SK-N-SH treated with all-trans-retinoic acid at 6 μM for 48 hours (cell line): ENCODE results near the gene SCYGR1.

Source experiments
- ATAC-seq: fragments of 200-7000 bp; cut with Tn5 transposase; 3 replicates; pipeline ENCODE4 v1.9.1; 2020; ENCODE audit warnings: mild to moderate bottlenecking, moderate library complexity
- ARNTL ChIP-seq: fragments of 450-650 bp; formaldehyde crosslinking; IDR thresholded peaks from 2 replicates; pipeline ENCODE4 v1.5.0; 2020; ENCODE audit warnings: low read depth, mild to moderate bottlenecking, moderate library complexity, borderline replicate concordance
- BACH2 ChIP-seq: fragments of 250-450 bp; sonication (Bioruptor Pico); IDR thresholded peaks from 2 replicates; pipeline ENCODE4 v1.9.0; 2021; ENCODE audit warnings: mild to moderate bottlenecking, borderline replicate concordance
- CREB5 ChIP-seq: fragments of 250-450 bp; sonication (Bioruptor Pico); IDR thresholded peaks from 2 replicates; pipeline ENCODE4 v1.5.1; 2020; ENCODE audit warnings: low read depth, mild to moderate bottlenecking, moderate library complexity
- CSDC2 ChIP-seq: fragments of 250-450 bp; sonication (Bioruptor Pico); IDR thresholded peaks from 2 replicates; pipeline ENCODE4 v1.5.0; 2020; ENCODE audit warnings: mild to moderate bottlenecking, moderate library complexity
- GLIS3 ChIP-seq: fragments of 250-450 bp; sonication (Bioruptor Pico); IDR thresholded peaks from 2 replicates; pipeline ENCODE4 v1.5.0; 2020; ENCODE audit warnings: mild to moderate bottlenecking, moderate library complexity
- ISL1 ChIP-seq: fragments of 250-450 bp; sonication (Bioruptor Pico); IDR thresholded peaks from 2 replicates; pipeline ENCODE4 v2.1.2; 2022; ENCODE audit warnings: mild to moderate bottlenecking, moderate library complexity
- OSR1 ChIP-seq: fragments of 250-450 bp; sonication (Bioruptor Pico); IDR thresholded peaks from 2 replicates; pipeline ENCODE4 v1.8.0; 2022; ENCODE audit warnings: moderate library complexity, mild to moderate bottlenecking, inconsistent platforms
- PPARA ChIP-seq: fragments of 250-450 bp; sonication (Bioruptor Pico); IDR thresholded peaks from 2 replicates; pipeline ENCODE4 v1.5.0; 2020; ENCODE audit warnings: mild to moderate bottlenecking, borderline replicate concordance
- RARB ChIP-seq: fragments of 250-450 bp; sonication (Bioruptor Pico); IDR thresholded peaks from 2 replicates; pipeline ENCODE4 v1.8.0; 2021; ENCODE audit warnings: mild to moderate bottlenecking, moderate library complexity
- SNAI2 ChIP-seq: fragments of 250-450 bp; sonication (Bioruptor Pico); IDR thresholded peaks from 2 replicates; pipeline ENCODE4 v1.5.0; 2020; ENCODE audit warnings: mild to moderate bottlenecking, moderate library complexity
- TCF4 ChIP-seq: fragments of 250-450 bp; sonication (Bioruptor Pico); IDR thresholded peaks from 2 replicates; pipeline ENCODE4 v1.8.0; 2021; ENCODE audit warnings: mild to moderate bottlenecking, moderate library complexity, borderline replicate concordance
- TOX ChIP-seq: fragments of 250-450 bp; sonication (Bioruptor Pico); IDR thresholded peaks from 2 replicates; pipeline ENCODE4 v1.8.0; 2021; ENCODE audit warnings: mild to moderate bottlenecking, moderate library complexity, borderline replicate concordance
- TSHZ2 ChIP-seq: fragments of 250-450 bp; sonication (Bioruptor Pico); IDR thresholded peaks from 2 replicates; pipeline ENCODE4 v1.5.0; 2020; ENCODE audit warnings: mild to moderate bottlenecking, moderate library complexity
- ZC3H10 ChIP-seq: fragments of 250-450 bp; sonication (Bioruptor Pico); IDR thresholded peaks from 2 replicates; pipeline ENCODE4 v1.5.1; 2021; ENCODE audit warnings: mild to moderate bottlenecking, moderate library complexity
- ZFP3 ChIP-seq: fragments of 250-450 bp; sonication (Bioruptor Pico); IDR thresholded peaks from 2 replicates; pipeline ENCODE4 v1.5.0; 2020; ENCODE audit warnings: mild to moderate bottlenecking, moderate library complexity
- ZFP30 ChIP-seq: fragments of 450-650 bp; formaldehyde crosslinking; IDR thresholded peaks from 2 replicates; pipeline ENCODE4 v1.5.0; 2022; ENCODE audit warnings: mild to moderate bottlenecking, moderate library complexity
- ZNF565 ChIP-seq: fragments of 450-650 bp; formaldehyde crosslinking; conservative IDR thresholded peaks from 2 replicates; pipeline ENCODE4 v1.5.0; 2020; ENCODE audit warnings: low read depth, mild to moderate bottlenecking, moderate library complexity
- ZNF70 ChIP-seq: fragments of 450-650 bp; formaldehyde crosslinking; IDR thresholded peaks from 2 replicates; pipeline ENCODE4 v1.5.0; 2020; ENCODE audit warnings: mild to moderate bottlenecking, moderate library complexity
- ZNF8 ChIP-seq: fragments of 450-650 bp; formaldehyde crosslinking; IDR thresholded peaks from 2 replicates; pipeline ENCODE4 v1.5.0; 2020; ENCODE audit warnings: mild to moderate bottlenecking, moderate library complexity
- TF ChIP-seq, protein P1 (sequence below): fragments of 250-450 bp; sonication (Bioruptor Pico); IDR thresholded peaks from 2 replicates; pipeline ENCODE4 v1.8.0; 2020; ENCODE audit warnings: mild to moderate bottlenecking, moderate library complexity, borderline replicate concordance
- TF ChIP-seq, protein P2 (sequence below): fragments of 250-450 bp; sonication (Bioruptor Pico); IDR thresholded peaks from 2 replicates; pipeline ENCODE4 v1.8.0; 2021; ENCODE audit warnings: low read depth, mild to moderate bottlenecking, moderate library complexity, borderline replicate concordance
- TF ChIP-seq, protein P3 (sequence below): fragments of 250-450 bp; sonication (Bioruptor Pico); IDR thresholded peaks from 2 replicates; pipeline ENCODE4 v1.5.1; 2021; ENCODE audit warnings: mild to moderate bottlenecking, moderate library complexity

Gene SCYGR1

GRCh38 chr2:227402959-227403358 lies 15.2 kb upstream of the SCYGR1 start:
- no peak for ATAC-seq
- TF ChIP-seq RARB = no peak
- TF ChIP-seq ZFP30 = no peak
- TF ChIP-seq ZFP3 (CRISPR knock-in tag) = no peak
- TF ChIP-seq CREB5 (CRISPR knock-in tag) = no peak
- no peak for TF ChIP-seq BACH2 (CRISPR knock-in tag)
- no peak for TF ChIP-seq TSHZ2 (CRISPR knock-in tag)
- no peak for TF ChIP-seq GLIS3 (CRISPR knock-in tag)
- TF ChIP-seq CSDC2 (CRISPR knock-in tag) = no peak
- TF ChIP-seq OSR1 (CRISPR knock-in tag) = no peak
- TF ChIP-seq ZNF565 (CRISPR knock-in tag) = no peak
- TF ChIP-seq, protein P1, sequence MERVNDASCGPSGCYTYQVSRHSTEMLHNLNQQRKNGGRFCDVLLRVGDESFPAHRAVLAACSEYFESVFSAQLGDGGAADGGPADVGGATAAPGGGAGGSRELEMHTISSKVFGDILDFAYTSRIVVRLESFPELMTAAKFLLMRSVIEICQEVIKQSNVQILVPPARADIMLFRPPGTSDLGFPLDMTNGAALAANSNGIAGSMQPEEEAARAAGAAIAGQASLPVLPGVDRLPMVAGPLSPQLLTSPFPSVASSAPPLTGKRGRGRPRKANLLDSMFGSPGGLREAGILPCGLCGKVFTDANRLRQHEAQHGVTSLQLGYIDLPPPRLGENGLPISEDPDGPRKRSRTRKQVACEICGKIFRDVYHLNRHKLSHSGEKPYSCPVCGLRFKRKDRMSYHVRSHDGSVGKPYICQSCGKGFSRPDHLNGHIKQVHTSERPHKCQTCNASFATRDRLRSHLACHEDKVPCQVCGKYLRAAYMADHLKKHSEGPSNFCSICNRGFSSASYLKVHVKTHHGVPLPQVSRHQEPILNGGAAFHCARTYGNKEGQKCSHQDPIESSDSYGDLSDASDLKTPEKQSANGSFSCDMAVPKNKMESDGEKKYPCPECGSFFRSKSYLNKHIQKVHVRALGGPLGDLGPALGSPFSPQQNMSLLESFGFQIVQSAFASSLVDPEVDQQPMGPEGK = no peak
- TF ChIP-seq ARNTL (CRISPR knock-in tag) = no peak
- TF ChIP-seq PPARA (CRISPR knock-in tag) = no peak
- TF ChIP-seq, protein P2, sequence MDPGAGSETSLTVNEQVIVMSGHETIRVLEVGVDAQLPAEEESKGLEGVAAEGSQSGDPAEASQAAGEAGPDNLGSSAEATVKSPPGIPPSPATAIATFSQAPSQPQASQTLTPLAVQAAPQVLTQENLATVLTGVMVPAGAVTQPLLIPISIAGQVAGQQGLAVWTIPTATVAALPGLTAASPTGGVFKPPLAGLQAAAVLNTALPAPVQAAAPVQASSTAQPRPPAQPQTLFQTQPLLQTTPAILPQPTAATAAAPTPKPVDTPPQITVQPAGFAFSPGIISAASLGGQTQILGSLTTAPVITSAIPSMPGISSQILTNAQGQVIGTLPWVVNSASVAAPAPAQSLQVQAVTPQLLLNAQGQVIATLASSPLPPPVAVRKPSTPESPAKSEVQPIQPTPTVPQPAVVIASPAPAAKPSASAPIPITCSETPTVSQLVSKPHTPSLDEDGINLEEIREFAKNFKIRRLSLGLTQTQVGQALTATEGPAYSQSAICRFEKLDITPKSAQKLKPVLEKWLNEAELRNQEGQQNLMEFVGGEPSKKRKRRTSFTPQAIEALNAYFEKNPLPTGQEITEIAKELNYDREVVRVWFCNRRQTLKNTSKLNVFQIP (CRISPR knock-in tag) = no peak
- TF ChIP-seq ISL1 = no peak
- no peak for TF ChIP-seq ZNF8 (CRISPR knock-in tag)
- TF ChIP-seq TCF4 (CRISPR knock-in tag) = no peak
- TF ChIP-seq ZNF70 = no peak
- TF ChIP-seq, all 23 proteins: peak for 0

GRCh38 chr2:227402321-227402720 lies 14.6 kb upstream of the SCYGR1 start:
- TF ChIP-seq, protein P1 = no peak
- no peak for TF ChIP-seq TCF4 (CRISPR knock-in tag)
- TF ChIP-seq PPARA (CRISPR knock-in tag) = no peak
- no peak for TF ChIP-seq ZFP30
- TF ChIP-seq ZNF565 (CRISPR knock-in tag) = no peak
- no peak for ATAC-seq

DNA sequence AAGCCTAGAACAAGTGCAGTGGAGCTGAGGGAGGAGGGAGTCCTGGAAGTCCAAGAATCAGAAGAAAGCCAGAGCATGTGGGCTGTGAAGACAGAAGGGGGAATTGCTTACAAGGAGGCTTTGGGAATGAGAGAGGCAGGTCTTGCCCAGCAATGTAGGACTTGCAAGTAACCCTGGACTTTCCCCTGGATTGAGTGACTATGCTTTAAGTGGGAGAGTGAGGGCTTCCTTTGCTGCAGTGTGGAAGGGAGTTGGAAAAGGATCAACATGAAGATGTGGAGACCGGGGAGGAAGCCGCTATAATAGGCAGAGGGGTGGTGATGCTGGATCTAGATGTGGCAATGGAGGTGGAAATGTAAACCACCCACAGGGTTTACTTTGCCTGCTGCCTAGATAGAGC lies 13.8 kb upstream of the SCYGR1 start:
- TF ChIP-seq BACH2 (CRISPR knock-in tag) (no peak), TSHZ2 (CRISPR knock-in tag) (no peak), ZNF70 (no peak), TOX (no peak), ZNF8 (CRISPR knock-in tag) (no peak), PPARA (CRISPR knock-in tag) (no peak), CSDC2 (CRISPR knock-in tag) (no peak), ARNTL (CRISPR knock-in tag) (no peak), ZFP30 (no peak), ZC3H10 (CRISPR knock-in tag) (no peak), SNAI2 (CRISPR knock-in tag) (no peak)
- TF ChIP-seq, protein P3, sequence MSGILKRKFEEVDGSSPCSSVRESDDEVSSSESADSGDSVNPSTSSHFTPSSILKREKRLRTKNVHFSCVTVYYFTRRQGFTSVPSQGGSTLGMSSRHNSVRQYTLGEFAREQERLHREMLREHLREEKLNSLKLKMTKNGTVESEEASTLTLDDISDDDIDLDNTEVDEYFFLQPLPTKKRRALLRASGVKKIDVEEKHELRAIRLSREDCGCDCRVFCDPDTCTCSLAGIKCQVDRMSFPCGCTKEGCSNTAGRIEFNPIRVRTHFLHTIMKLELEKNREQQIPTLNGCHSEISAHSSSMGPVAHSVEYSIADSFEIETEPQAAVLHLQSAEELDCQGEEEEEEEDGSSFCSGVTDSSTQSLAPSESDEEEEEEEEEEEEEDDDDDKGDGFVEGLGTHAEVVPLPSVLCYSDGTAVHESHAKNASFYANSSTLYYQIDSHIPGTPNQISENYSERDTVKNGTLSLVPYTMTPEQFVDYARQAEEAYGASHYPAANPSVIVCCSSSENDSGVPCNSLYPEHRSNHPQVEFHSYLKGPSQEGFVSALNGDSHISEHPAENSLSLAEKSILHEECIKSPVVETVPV (CRISPR knock-in tag) = no peak
- ATAC-seq = no peak
